Activated T-helper 2 cell treated with anti-CD3 and anti-CD28 coated beads, Interferon-gamma antibody, Interleukin-2, Interleukin-4, amounts not matched to agents 10 μg/mL and 5 μg/mL and 100 μg/mL, durations not matched to agents 14 hours and 24 hours and 36 hours (primary cell): Measurements from ENCODE around the gene NUDT15. TPM values are rescaled to one million over a fixed set of nuclear protein-coding genes. Genes with fewer than 3 reads are reported as not detected.
"Not testable (repeated sequence)": the region's sequence is repeated elsewhere in the genome, so short reads cannot be mapped to it uniquely, and the experiment has no call there.

Source experiments
- DNase-seq: peaks from one replicate; pipeline ENCODE4 v3.0.0; 2021; ENCODE audit warnings: low spot score
- H3K27ac Mint-ChIP-seq: one replicate; pipeline ENCODE4 v1.8.0; 2021; ENCODE audit warnings: mixed read lengths
- H3K27me3 Mint-ChIP-seq: one replicate; pipeline ENCODE4 v1.8.0; 2021; ENCODE audit warnings: low read depth, mixed read lengths
- H3K36me3 Mint-ChIP-seq: one replicate; pipeline ENCODE4 v1.8.0; 2021; ENCODE audit warnings: low read depth, mixed read lengths
- H3K4me1 Mint-ChIP-seq: one replicate; pipeline ENCODE4 v1.8.0; 2021; ENCODE audit warnings: low read depth, mixed read lengths
- H3K4me3 Mint-ChIP-seq: one replicate; pipeline ENCODE4 v1.8.0; 2021; ENCODE audit warnings: low read depth, mild to moderate bottlenecking, moderate library complexity, mixed read lengths
- H3K9me3 Mint-ChIP-seq: one replicate; pipeline ENCODE4 v1.8.0; 2021; ENCODE audit warnings: mixed read lengths
- intact Hi-C: fragments of 100-400 bp; cut with micrococcal nuclease; formaldehyde crosslinking; loops from one replicate; pipeline ENCODE4 v1.15.1; 2023
- total RNA-seq: library from RNA; stranded (reverse); gene quantifications from 2 replicates; pipeline ENCODE4 v1.2.3, GENCODE V29; 2022

The NUDT15 gene
- 12.2 and 15.9 TPM in 2 replicates for total RNA-seq

- peaks cover 40% of the 10 kb centered on the region for H3K4me1 Mint-ChIP-seq
- no peaks in the 10 kb centered on the region for H3K27me3 Mint-ChIP-seq
- H3K4me3 Mint-ChIP-seq: peak within 1 kb of the TSS; percentile 98
- DNase-seq: peak; percentile 96
- intact Hi-C loops: loop anchor here (1.0 to 5.0 kb wide), 5 partner anchors 36 to 730 kb away; partner anchors contain the start of genes MED4, RB1 and SUCLA2
- peaks cover 5% of the 10 kb centered on the region for H3K9me3 Mint-ChIP-seq
- H3K27ac Mint-ChIP-seq: peak within 1 kb of the TSS; percentile 99
- peaks cover 55% of the 10 kb centered on the region for H3K36me3 Mint-ChIP-seq
These were observed at the start of gene NUDT15 for GRCh38 chr13:48037346-48038173. TSS of gene NUDT15 (plus strand) at chr13:48037726. CDS start at chr13:48037747, 21 bp downstream.

- Mint-ChIP-seq H3K36me3 (peaks cover 66% of the 10 kb centered on the region), H3K4me1 (peaks cover 2% of the 10 kb centered on the region), H3K27me3 (no peaks in the 10 kb centered on the region), H3K27ac (no peak overlapping the region), H3K4me3 (no peak overlapping the region), H3K9me3 (peaks cover 3% of the 10 kb centered on the region)
- intact Hi-C loops: no loop called here
- DNase-seq: no peak
These were observed 47.1 kb upstream of the NUDT15 start for GRCh38 chr13:47990427-47990826.

DNA sequence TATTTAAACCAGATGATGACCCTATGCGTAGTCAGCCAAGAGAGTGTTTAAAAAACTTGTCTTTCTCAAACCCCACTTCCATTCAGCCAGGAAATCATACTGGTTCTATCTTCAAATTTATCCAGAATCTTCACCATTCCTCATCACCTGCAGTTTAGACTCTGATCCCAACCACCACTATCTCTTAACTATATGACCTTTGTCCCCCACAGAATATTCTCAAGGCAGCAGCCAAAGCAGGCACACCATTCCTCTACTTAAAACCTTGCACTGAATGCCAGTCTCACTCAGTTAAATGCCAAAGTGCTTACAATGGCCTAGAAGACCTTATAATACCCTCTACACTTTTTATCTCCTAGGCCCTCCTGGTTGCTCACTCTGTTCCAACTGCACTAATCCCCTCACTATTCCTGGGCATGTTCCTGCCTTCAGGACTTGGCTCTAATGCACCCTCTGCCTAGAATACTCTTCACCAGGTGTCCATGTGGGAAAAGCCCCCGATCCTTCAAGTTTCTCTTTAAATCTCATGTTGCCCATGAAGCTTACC, 46.5 kb upstream of the NUDT15 start:
- H3K4me1 Mint-ChIP-seq: peaks cover 2% of the 10 kb centered on the region
- no peak for DNase-seq
- intact Hi-C loops: no loop called here
- H3K4me3 Mint-ChIP-seq: no peak overlapping the region
- no peaks in the 10 kb centered on the region for H3K27me3 Mint-ChIP-seq
- H3K27ac Mint-ChIP-seq: no peak overlapping the region
- peaks cover 3% of the 10 kb centered on the region for H3K9me3 Mint-ChIP-seq
- peaks cover 61% of the 10 kb centered on the region for H3K36me3 Mint-ChIP-seq

GRCh38 chr13:47991859-47992258, 45.7 kb upstream of the NUDT15 start:
- peaks cover 57% of the 10 kb centered on the region for H3K36me3 Mint-ChIP-seq

DNA sequence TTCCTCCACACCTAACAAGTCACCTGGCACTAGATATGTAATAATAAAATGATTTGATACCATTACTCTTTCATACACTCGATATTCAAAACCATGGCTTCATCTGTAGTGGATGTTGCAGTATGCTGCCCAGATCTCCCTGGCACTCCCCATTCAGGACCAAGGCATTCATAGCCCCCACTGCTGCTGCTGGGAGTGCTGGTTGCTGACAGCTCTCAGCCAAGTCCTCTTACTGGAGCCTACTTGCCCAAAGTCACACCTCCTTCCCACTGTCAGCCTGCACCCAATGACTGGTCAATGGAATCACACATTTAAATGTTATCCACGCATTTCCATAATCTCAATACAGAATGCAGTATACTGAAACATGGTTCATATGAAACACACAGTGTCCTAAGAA, 40.1 kb upstream of the NUDT15 start:
- H3K9me3 Mint-ChIP-seq: peaks cover 3% of the 10 kb centered on the region
- intact Hi-C loops: no loop called here
- H3K4me1 Mint-ChIP-seq: peaks cover 25% of the 10 kb centered on the region
- DNase-seq: no peak
- no peaks in the 10 kb centered on the region for H3K27me3 Mint-ChIP-seq
- H3K27ac Mint-ChIP-seq: no peak overlapping the region
- peaks cover 37% of the 10 kb centered on the region for H3K36me3 Mint-ChIP-seq
- no peak overlapping the region for H3K4me3 Mint-ChIP-seq

More at GRCh38 chr13:47991859-47992258, 45.7 kb upstream of the NUDT15 start:
- intact Hi-C loops: no loop called here
- no peak for DNase-seq
- Mint-ChIP-seq H3K4me3 (no peak overlapping the region), H3K9me3 (peaks cover 3% of the 10 kb centered on the region), H3K27me3 (no peaks in the 10 kb centered on the region), H3K27ac (no peak overlapping the region), H3K4me1 (peaks cover 2% of the 10 kb centered on the region)

DNA sequence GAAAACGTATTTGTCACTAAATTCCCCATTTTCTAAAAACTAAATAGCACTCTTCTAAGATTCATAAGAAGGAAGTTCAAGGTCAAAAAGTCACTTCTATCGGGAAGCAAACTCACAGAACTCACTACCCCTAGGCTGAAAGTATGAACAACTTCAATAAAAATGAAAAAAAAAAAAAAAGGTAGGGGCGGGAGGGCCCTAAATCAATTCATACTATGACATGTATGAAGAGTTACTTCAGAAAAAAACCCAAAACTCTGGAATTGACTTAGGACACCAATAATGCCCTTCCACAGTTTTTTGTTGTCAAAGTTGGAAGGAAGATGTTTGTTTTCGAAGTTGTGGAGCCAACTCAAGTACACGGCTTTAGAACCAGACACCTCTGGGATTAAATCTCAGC, 37.6 kb upstream of the NUDT15 start:
- Mint-ChIP-seq H3K9me3 (no peaks in the 10 kb centered on the region), H3K4me1 (peaks cover 23% of the 10 kb centered on the region), H3K36me3 (peaks cover 19% of the 10 kb centered on the region), H3K4me3 (peak overlapping the region; percentile 96), H3K27ac (no peak overlapping the region), H3K27me3 (no peaks in the 10 kb centered on the region)
- no peak for DNase-seq
- intact Hi-C loops: no loop called here

DNA sequence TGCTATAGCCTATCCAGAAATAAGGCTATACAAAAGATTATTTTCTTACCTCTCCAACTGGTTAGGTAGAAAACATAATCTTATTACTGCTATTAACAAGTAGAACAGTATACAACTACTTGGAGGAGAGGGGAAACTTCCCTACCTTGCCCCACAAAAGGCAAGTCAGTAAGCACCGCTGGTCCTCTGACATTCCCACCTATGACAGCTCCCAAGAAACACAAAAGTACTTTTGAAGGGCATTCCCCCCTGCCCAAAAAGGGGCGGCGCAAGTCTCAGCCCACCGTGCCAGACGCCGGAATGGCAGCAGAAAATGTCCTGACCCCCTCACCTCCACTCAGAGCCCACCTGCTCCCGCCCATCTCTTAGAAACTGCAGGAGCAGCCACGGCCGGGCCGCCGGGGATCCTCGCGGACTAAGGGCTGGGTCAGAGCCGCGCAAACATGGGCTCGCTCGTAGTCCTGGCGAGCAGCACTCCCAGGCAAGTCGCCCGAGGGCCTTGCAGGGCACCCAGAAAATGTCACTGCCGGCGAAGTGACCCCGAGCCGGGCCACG, 36.9 kb upstream of the NUDT15 start:
- intact Hi-C loops: loop anchor here (1.0 kb wide), 1 partner anchor 37 kb away; the partner anchor contains the start of gene NUDT15
- no peak for DNase-seq
- no peaks in the 10 kb centered on the region for H3K9me3 Mint-ChIP-seq
- H3K27ac Mint-ChIP-seq: peak overlapping the region; percentile 89
- no peaks in the 10 kb centered on the region for H3K27me3 Mint-ChIP-seq
- H3K4me1 Mint-ChIP-seq: peaks cover 23% of the 10 kb centered on the region
- H3K36me3 Mint-ChIP-seq: peaks cover 19% of the 10 kb centered on the region
- H3K4me3 Mint-ChIP-seq: peak overlapping the region; percentile 96

DNA sequence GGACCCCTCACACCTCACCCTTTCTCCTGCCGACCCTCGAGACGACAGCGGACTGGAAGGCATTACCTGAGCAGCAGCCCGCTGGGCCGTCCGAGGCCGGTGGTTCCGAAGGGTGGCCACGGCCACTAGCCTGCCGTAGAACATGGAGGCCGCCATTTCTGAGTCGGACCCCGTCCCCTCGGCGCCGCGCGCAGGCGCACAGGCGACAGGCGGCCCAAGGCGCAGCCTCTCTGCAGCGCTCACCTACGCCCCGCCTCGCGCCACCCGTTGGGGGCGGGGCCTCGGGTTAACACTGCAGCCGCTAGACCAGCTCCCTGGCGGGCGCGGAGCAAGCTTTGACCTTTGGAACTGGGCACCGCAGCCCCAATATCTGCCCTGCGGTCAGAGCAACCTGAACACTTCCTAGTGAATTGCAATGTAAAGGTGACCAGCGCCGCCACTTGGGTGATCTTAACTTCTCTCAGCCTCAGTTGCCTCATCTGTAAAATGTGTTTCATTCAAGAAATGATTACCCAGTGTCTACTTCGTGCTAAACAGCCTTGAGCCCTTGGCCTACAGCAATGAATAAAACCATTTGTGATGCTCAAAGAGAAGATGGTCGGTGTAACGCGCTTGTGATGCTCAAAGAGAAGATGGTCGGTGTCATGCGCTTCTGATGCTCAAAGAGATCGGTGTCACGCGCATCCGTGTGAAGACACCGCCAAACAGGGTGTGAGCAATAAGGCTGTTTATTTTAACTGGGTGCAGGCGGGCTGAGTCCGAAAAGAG, 36.2 kb upstream of the NUDT15 start, which contains the start of gene SUCLA2:
TSS of gene SUCLA2 (minus strand) at position 160 of the 768 bp plus-strand sequence. CDS start at position 156, 4 bp downstream.
- Mint-ChIP-seq H3K4me1 (peaks cover 23% of the 10 kb centered on the region), H3K27ac (peak within 1 kb of the TSS; percentile 89), H3K27me3 (no peaks in the 10 kb centered on the region), H3K36me3 (peaks cover 17% of the 10 kb centered on the region), H3K9me3 (no peaks in the 10 kb centered on the region), H3K4me3 (peak within 1 kb of the TSS; percentile 96)
- peak; percentile 90 for DNase-seq
- intact Hi-C loops: loop anchor here (1.0 kb wide), 1 partner anchor 36 kb away; the partner anchor contains the start of gene NUDT15

DNA sequence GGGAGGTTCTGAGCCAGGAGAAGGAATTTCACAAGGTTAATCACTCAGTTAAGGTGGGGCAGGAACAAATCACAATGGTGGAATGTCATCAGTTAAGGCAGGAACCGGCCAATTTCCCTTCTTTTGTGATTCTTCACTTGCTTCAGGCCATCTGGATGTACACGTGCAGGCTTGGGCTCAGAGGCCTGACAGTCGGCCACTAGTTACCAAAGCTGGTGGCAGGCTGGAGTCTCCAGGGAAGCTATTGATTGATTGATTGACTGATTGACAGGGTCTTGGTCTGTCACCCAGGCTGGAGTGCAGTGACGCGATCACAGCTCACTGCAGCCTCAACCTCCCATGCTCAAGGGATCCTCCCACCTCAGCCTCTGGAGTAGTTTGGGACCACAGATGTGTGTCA, 35.5 kb upstream of the NUDT15 start:
- intact Hi-C loops: loop anchor here (1.0 kb wide), 1 partner anchor 35 kb away; the partner anchor contains the start of gene NUDT15
- Mint-ChIP-seq H3K27ac (peak overlapping the region; percentile 89), H3K36me3 (peaks cover 13% of the 10 kb centered on the region), H3K4me3 (peak overlapping the region; percentile 96), H3K4me1 (peaks cover 23% of the 10 kb centered on the region)
- not testable (repeated sequence) for H3K27me3 Mint-ChIP-seq, DNase-seq, H3K9me3 Mint-ChIP-seq

DNA sequence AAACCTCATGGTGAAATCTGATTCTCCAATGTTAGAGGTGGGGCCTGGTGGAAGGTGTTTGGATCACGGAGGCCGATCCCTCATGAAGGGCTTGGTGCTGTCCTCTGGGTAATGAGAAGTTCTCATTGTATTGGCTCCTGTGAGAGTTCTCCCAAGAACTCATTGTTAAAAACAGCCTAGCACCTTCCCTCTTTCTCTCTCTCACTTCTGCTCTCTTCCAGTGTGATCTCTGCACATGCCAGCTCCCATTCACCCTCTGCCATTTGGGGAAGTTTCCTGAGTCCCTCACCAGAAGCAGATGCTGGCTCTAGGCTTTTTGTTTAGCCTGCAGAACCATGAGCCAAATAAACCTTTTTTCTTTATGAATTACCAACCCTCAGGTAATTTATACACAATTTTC, 33.3 kb upstream of the NUDT15 start:
- H3K9me3 Mint-ChIP-seq: no peaks in the 10 kb centered on the region
- peaks cover 15% of the 10 kb centered on the region for H3K4me1 Mint-ChIP-seq
- DNase-seq: no peak
- no peak overlapping the region for H3K27ac Mint-ChIP-seq
- peaks cover 4% of the 10 kb centered on the region for H3K36me3 Mint-ChIP-seq
- intact Hi-C loops: no loop called here
- no peaks in the 10 kb centered on the region for H3K27me3 Mint-ChIP-seq
- no peak overlapping the region for H3K4me3 Mint-ChIP-seq

GRCh38 chr13:48006396-48006795, 31.1 kb upstream of the NUDT15 start:
- Mint-ChIP-seq H3K27me3 (no peaks in the 10 kb centered on the region), H3K9me3 (no peaks in the 10 kb centered on the region), H3K4me1 (peaks cover 5% of the 10 kb centered on the region), H3K36me3 (no peaks in the 10 kb centered on the region), H3K4me3 (no peak overlapping the region), H3K27ac (no peak overlapping the region)
- intact Hi-C loops: no loop called here
- no peak for DNase-seq

- no peak overlapping the region for H3K27ac Mint-ChIP-seq
- H3K9me3 Mint-ChIP-seq: no peaks in the 10 kb centered on the region
- DNase-seq: no peak
- H3K27me3 Mint-ChIP-seq: no peaks in the 10 kb centered on the region
- H3K36me3 Mint-ChIP-seq: peaks cover 8% of the 10 kb centered on the region
- no peak overlapping the region for H3K4me3 Mint-ChIP-seq
- H3K4me1 Mint-ChIP-seq: no peaks in the 10 kb centered on the region
- intact Hi-C loops: no loop called here
These were observed 28.2 kb upstream of the NUDT15 start for GRCh38 chr13:48009284-48009683.
